Heart left ventricle (tissue), 13 donors: ENCODE measurements around the gene MYMK.

ENCODE experiments used
- POLR2A ChIP-seq, 2 donors: fragments of 450-650 bp; IDR thresholded peaks; one replicate each; pipeline ENCODE4 v1.6.1; 2017; ENCODE audit warnings: antibody characterized with exemption in 2 of 2, mild to moderate bottlenecking in 2 of 2, moderate library complexity in 2 of 2
- TF ChIP-seq, protein P1 (sequence below), 12 donors: fragments of 200-600 bp; sonication (generic) in 4 of 12; IDR thresholded peaks; one replicate each; pipeline versions ENCODE4 v1.5.0 to v1.8.0; 2018 to 2022; ENCODE audit warnings: antibody characterized with exemption in 12 of 12, mild to moderate bottlenecking in 5 of 12
- donor health status: ischemic (EF 13 %, LVEDD 7.1; RV severe dilation, severe dysfunction).
- donor health status: DM: no; HTN: yes; CAD: no.
- donor health status: DM: no; HTN: no; CAD: no.
- donor health status: ischemic (EF 25% LVEDD 6.9; RV normal size, moderate dysfunction).
- donor health status: ischemic (EF 25% LVEDD 5.7; RV mildly dilated, moderate dysfunction).
- donor health status: ischemic (EF 35%, LVEDD 5.7; RV mildly dilated, moderate dysfunction).
- donor health status: nonischemic (EF 11% LVEDD 7.7; RV severe dilation, severe dysfunction).
- donor health status: DM: yes; HTN: yes; CAD: no.
- donor health status: PGD.
- donor health status: ischemic (EF 29% LVEDD 5.4; RV normal size, mild dysfunction).
- donor health status: nonischemic (EF 23%, LVEDD 6.1; RV moderate dilation, normal function).

DNA sequence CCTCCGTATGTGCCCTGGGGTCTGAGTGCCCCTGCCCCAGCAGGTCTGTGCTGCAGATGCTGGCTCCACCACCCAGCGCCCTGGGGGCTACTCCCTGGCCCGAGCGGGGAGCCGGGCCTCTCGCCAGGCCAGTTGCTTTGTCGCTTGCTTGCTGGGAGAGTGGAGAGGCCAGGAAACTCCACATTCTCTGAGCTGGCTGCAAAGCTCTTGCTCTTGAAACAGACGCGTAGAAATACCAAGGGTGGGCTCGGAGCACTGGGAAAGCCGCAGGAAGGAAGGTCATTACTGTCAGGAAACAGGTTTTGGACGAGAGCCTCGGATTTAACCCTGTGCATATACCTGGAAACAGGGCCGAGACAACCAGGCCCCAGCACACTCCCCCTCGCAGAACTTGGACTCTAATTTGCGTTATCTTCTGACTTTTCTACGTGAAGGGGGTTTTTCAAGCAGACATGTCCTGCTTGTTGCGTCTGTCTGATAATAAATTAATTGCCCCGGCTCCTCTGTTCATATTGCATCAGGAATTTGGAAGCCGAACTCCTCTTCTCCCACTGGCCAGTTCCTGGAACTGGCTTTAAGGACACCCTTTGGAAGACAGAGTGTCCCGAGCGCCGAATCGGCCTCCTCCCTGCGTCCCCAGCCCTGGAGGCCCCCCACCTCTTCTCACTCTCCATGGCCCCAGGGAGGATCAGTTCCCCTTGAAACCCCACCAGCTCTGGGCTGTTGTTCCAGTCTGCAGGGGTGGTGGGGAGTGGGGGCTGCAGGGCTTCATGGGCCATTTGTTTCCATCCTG, 20.9 kb upstream of the MYMK start:
- TF ChIP-seq, protein P1, sequence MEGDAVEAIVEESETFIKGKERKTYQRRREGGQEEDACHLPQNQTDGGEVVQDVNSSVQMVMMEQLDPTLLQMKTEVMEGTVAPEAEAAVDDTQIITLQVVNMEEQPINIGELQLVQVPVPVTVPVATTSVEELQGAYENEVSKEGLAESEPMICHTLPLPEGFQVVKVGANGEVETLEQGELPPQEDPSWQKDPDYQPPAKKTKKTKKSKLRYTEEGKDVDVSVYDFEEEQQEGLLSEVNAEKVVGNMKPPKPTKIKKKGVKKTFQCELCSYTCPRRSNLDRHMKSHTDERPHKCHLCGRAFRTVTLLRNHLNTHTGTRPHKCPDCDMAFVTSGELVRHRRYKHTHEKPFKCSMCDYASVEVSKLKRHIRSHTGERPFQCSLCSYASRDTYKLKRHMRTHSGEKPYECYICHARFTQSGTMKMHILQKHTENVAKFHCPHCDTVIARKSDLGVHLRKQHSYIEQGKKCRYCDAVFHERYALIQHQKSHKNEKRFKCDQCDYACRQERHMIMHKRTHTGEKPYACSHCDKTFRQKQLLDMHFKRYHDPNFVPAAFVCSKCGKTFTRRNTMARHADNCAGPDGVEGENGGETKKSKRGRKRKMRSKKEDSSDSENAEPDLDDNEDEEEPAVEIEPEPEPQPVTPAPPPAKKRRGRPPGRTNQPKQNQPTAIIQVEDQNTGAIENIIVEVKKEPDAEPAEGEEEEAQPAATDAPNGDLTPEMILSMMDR (IDR thresholded peaks at IDR 0.05), result no peak
- no peak for TF ChIP-seq POLR2A (IDR thresholded peaks at IDR 0.05)
